ENCODE results near the gene PPM1L.
"Not testable (repeated sequence)": the region's sequence is repeated elsewhere in the genome, so short reads cannot be mapped to it uniquely, and the experiment has no call there.

The PPM1L gene

DNA sequence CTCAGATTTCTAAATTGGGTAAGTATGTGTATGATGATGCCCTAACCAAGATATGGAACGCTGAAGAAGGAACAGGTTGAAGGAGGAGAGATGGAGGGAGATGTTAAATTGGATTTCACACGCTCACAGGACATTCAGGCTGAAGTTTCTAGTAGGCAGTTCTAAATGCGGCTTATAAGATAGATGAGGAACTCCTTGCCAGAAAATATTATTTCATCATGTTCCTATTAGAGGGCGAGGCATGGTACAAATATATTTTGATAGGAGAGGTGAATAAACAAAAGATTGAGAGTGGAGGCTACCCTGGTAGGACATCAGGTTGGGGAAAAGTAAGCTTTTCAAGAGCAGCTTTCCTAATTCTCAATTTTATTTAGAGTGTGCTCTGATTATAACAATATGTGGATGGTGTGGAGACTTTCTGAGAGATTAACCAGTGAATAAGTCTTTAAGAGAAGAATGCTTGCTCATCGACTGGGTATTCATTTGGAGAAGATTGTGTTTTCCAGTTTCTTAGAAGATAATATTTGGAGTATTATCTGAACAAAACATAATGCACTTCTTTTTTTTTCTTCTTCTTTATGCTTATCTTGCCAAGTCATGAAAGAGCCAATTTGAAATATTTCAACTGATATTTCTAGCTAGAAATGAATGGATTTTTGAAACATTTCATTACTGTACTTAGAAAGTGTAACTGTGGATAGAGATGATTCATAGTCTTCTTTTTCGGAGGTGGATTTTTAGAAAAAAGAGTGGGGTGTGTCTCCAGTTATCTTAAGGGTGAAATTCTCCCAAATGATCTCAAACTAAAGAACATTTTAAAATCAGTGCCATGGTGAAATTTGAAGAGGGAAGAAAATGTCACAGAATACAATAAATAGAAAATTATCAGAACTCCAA lies 260.6 kb downstream of the PPM1L start:
- Histone ChIP-seq H3K27ac (ENCODE audit: low read depth, low read length) (no peak overlapping the region), H3K36me3 (ENCODE audit: control insufficient read depth, insufficient read depth, low read length) (no peaks in the 10 kb centered on the region), H3K27me3 (ENCODE audit: control insufficient read depth, insufficient read depth, low read length) (no peaks in the 10 kb centered on the region), H3K9ac (ENCODE audit: low read length) (no peak overlapping the region), H3K4me3 (ENCODE audit: low read depth, low read length) (no peak overlapping the region), H3K4me1 (ENCODE audit: control insufficient read depth, insufficient read depth, low read length) (no peaks in the 10 kb centered on the region), H3K9me3 (ENCODE audit: control insufficient read depth, insufficient read depth, low read depth, low read length) (peaks cover 3% of the 10 kb centered on the region; the same call in 1 of the 2 replicates)

GRCh38 chr3:161017971-161018370 lies 261.9 kb downstream of the PPM1L start:
- H3K36me3 ChIP-seq (ENCODE audit: control insufficient read depth, insufficient read depth, low read length) = no peaks in the 10 kb centered on the region
- no peaks in the 10 kb centered on the region for H3K4me1 ChIP-seq (ENCODE audit: control insufficient read depth, insufficient read depth, low read length)
- H3K27ac ChIP-seq (ENCODE audit: low read depth, low read length) = no peak overlapping the region
- H3K9ac ChIP-seq (ENCODE audit: low read length) = no peak overlapping the region
- H3K4me3 ChIP-seq (ENCODE audit: low read depth, low read length) = no peak overlapping the region
- H3K27me3 ChIP-seq (ENCODE audit: control insufficient read depth, insufficient read depth, low read length) = no peaks in the 10 kb centered on the region
- H3K9me3 ChIP-seq (ENCODE audit: control insufficient read depth, insufficient read depth, low read depth, low read length) = peaks cover 7% of the 10 kb centered on the region

GRCh38 chr3:161020256-161020655 lies 264.2 kb downstream of the PPM1L start:
- H3K27me3 ChIP-seq (ENCODE audit: control insufficient read depth, insufficient read depth, low read length) = no peaks in the 10 kb centered on the region
- H3K9me3 ChIP-seq (ENCODE audit: control insufficient read depth, insufficient read depth, low read depth, low read length) = peaks cover 17% of the 10 kb centered on the region
- no peaks in the 10 kb centered on the region for H3K36me3 ChIP-seq (ENCODE audit: control insufficient read depth, insufficient read depth, low read length)
- H3K9ac ChIP-seq (ENCODE audit: low read length) = no peak overlapping the region
- H3K4me3 ChIP-seq (ENCODE audit: low read depth, low read length) = no peak overlapping the region
- H3K27ac ChIP-seq (ENCODE audit: low read depth, low read length) = no peak overlapping the region
- no peaks in the 10 kb centered on the region for H3K4me1 ChIP-seq (ENCODE audit: control insufficient read depth, insufficient read depth, low read length)

DNA sequence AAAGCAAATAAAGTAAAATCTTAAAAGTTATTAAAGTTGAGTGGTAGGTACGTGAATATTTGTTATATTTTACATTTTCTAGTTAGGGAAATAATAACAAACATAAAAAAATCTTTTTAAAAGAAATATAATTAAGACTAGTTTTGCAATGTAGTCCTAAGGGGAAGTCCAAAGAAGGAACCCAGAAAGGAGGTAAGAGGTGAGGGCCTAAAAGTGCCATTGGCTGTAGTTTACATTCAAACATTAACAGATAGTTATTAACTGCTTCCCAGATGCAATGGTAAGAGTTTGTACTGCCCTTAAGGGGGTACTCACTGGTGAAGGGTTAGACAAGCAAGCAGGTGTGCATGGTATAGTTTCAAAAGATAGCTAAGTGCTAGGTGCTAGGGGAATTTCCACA lies 269.9 kb downstream of the PPM1L start:
- no peaks in the 10 kb centered on the region for H3K4me1 ChIP-seq (ENCODE audit: control insufficient read depth, insufficient read depth, low read length)
- H3K4me3 ChIP-seq (ENCODE audit: low read depth, low read length) = no peak overlapping the region
- no peaks in the 10 kb centered on the region for H3K36me3 ChIP-seq (ENCODE audit: control insufficient read depth, insufficient read depth, low read length)
- H3K9ac ChIP-seq (ENCODE audit: low read length) = no peak overlapping the region
- no peaks in the 10 kb centered on the region for H3K27me3 ChIP-seq (ENCODE audit: control insufficient read depth, insufficient read depth, low read length)
- H3K27ac ChIP-seq (ENCODE audit: low read depth, low read length) = no peak overlapping the region
- H3K9me3 ChIP-seq (ENCODE audit: control insufficient read depth, insufficient read depth, low read depth, low read length) = peaks cover 17% of the 10 kb centered on the region

GRCh38 chr3:161026612-161027510 lies 270.8 kb downstream of the PPM1L start:
- no peak overlapping the region for H3K9ac ChIP-seq (ENCODE audit: low read length)
- H3K4me3 ChIP-seq (ENCODE audit: low read depth, low read length) = no peak overlapping the region
- H3K9me3 ChIP-seq (ENCODE audit: control insufficient read depth, insufficient read depth, low read depth, low read length) = peaks cover 13% of the 10 kb centered on the region
- H3K36me3 ChIP-seq (ENCODE audit: control insufficient read depth, insufficient read depth, low read length) = no peaks in the 10 kb centered on the region
- H3K27me3 ChIP-seq (ENCODE audit: control insufficient read depth, insufficient read depth, low read length) = no peaks in the 10 kb centered on the region
- no peak overlapping the region for H3K27ac ChIP-seq (ENCODE audit: low read depth, low read length)
- no peaks in the 10 kb centered on the region for H3K4me1 ChIP-seq (ENCODE audit: control insufficient read depth, insufficient read depth, low read length)

DNA sequence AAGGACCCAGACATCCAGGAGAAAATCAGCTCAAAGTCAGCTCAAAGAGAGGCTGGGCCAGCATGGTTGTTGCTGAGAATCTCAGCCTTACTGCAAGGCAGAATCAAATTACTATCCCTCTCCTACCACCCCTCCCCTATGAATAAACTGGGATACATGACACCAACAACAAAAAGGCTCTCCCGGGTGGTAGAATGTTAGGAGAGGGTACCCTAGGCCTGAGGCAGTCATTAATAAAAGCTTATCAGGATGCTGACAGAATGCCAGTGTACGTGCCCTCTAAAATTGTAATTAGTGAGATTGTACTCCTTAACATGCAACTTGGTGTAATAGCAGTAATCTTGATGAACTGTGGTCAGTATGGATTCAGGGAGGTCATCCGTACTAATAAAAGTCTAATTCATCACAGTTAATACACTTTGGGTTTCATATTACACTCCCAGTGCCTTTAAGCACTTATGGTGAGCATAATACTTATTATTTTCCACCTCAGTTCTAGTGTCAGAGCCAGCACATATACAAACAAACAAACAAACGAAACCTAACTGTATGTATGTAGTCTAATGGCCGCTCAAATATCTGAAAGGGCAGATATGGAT lies 272.6 kb downstream of the PPM1L start:
- no peaks in the 10 kb centered on the region for H3K27me3 ChIP-seq (ENCODE audit: control insufficient read depth, insufficient read depth, low read length)

GRCh38 chr3:161031134-161031533 lies 275.1 kb downstream of the PPM1L start:
- Histone ChIP-seq H3K9ac (ENCODE audit: low read length) (no peak overlapping the region), H3K27ac (ENCODE audit: low read depth, low read length) (no peak overlapping the region)

More for the DNA sequence above, 272.6 kb downstream of the PPM1L start:
- no peak overlapping the region for H3K9ac ChIP-seq (ENCODE audit: low read length)
- no peaks in the 10 kb centered on the region for H3K36me3 ChIP-seq (ENCODE audit: control insufficient read depth, insufficient read depth, low read length)
- no peaks in the 10 kb centered on the region for H3K4me1 ChIP-seq (ENCODE audit: control insufficient read depth, insufficient read depth, low read length)
- peaks cover 3% of the 10 kb centered on the region; the same call in 1 of the 2 replicates for H3K9me3 ChIP-seq (ENCODE audit: control insufficient read depth, insufficient read depth, low read depth, low read length)
- no peak overlapping the region for H3K27ac ChIP-seq (ENCODE audit: low read depth, low read length)
- no peak overlapping the region for H3K4me3 ChIP-seq (ENCODE audit: low read depth, low read length)

GRCh38 chr3:161034913-161035550 lies 279.0 kb downstream of the PPM1L start:
- not testable (repeated sequence) for H3K27ac ChIP-seq (ENCODE audit: low read depth, low read length); H3K4me3 ChIP-seq (ENCODE audit: low read depth, low read length); H3K9me3 ChIP-seq (ENCODE audit: control insufficient read depth, insufficient read depth, low read depth, low read length); H3K36me3 ChIP-seq (ENCODE audit: control insufficient read depth, insufficient read depth, low read length); H3K4me1 ChIP-seq (ENCODE audit: control insufficient read depth, insufficient read depth, low read length); H3K27me3 ChIP-seq (ENCODE audit: control insufficient read depth, insufficient read depth, low read length); H3K9ac ChIP-seq (ENCODE audit: low read length)

More at GRCh38 chr3:161031134-161031533, 275.1 kb downstream of the PPM1L start:
- H3K36me3 ChIP-seq (ENCODE audit: control insufficient read depth, insufficient read depth, low read length) = no peaks in the 10 kb centered on the region
- H3K4me3 ChIP-seq (ENCODE audit: low read depth, low read length) = no peak overlapping the region
- no peaks in the 10 kb centered on the region for H3K4me1 ChIP-seq (ENCODE audit: control insufficient read depth, insufficient read depth, low read length)
- no peaks in the 10 kb centered on the region for H3K27me3 ChIP-seq (ENCODE audit: control insufficient read depth, insufficient read depth, low read length)
- H3K9me3 ChIP-seq (ENCODE audit: control insufficient read depth, insufficient read depth, low read depth, low read length) = no peaks in the 10 kb centered on the region

DNA sequence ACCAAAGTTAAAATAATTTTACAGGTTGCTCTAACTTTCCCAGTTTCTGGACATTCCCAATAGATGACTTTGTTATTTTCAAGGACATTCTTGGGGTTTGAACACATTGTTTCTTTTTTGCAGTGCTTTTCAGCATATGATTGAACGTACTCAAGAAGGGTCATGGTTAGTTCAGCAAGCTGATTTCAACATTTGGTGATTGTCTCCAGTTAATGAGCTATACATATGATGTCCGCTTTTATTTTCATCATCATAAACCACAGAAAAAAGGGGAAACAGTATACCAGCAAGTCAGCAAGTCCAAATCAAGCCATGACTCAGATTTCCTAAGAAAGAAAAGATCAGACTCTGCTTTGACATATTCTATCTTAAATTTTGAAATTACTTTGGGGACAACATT lies 279.7 kb downstream of the PPM1L start:
- H3K9ac ChIP-seq (ENCODE audit: low read length) = no peak overlapping the region
- no peaks in the 10 kb centered on the region for H3K4me1 ChIP-seq (ENCODE audit: control insufficient read depth, insufficient read depth, low read length)
- H3K4me3 ChIP-seq (ENCODE audit: low read depth, low read length) = no peak overlapping the region
- no peak overlapping the region for H3K27ac ChIP-seq (ENCODE audit: low read depth, low read length)
- H3K27me3 ChIP-seq (ENCODE audit: control insufficient read depth, insufficient read depth, low read length) = no peaks in the 10 kb centered on the region
- no peaks in the 10 kb centered on the region for H3K9me3 ChIP-seq (ENCODE audit: control insufficient read depth, insufficient read depth, low read depth, low read length)
- H3K36me3 ChIP-seq (ENCODE audit: control insufficient read depth, insufficient read depth, low read length) = no peaks in the 10 kb centered on the region

- Histone ChIP-seq H3K9me3 (ENCODE audit: control insufficient read depth, insufficient read depth, low read depth, low read length) (no peaks in the 10 kb centered on the region), H3K36me3 (ENCODE audit: control insufficient read depth, insufficient read depth, low read length) (no peaks in the 10 kb centered on the region), H3K4me3 (ENCODE audit: low read depth, low read length) (no peak overlapping the region), H3K27ac (ENCODE audit: low read depth, low read length) (no peak overlapping the region), H3K27me3 (ENCODE audit: control insufficient read depth, insufficient read depth, low read length) (no peaks in the 10 kb centered on the region), H3K9ac (ENCODE audit: low read length) (no peak overlapping the region), H3K4me1 (ENCODE audit: control insufficient read depth, insufficient read depth, low read length) (0 out of 2 replicates have a peak, but pooled peaks cover 4% of the 10 kb centered on the region)
Observed at GRCh38 chr3:161038725-161039124, 282.7 kb downstream of the PPM1L start.
